ENCODE measurements around the gene GORASP1.
A peak's percentile ranks its signal among the peaks of the same experiment; 100 is the strongest.

GORASP1 gene

GRCh38 chr3:39052583-39052982, 54.8 kb downstream of the GORASP1 start:
- no peak for TF ChIP-seq CTCF (IDR thresholded peaks at IDR 0.05; ENCODE audit: low read depth, low read length)
- peak in 1 of 2 donors; percentile 2 for DNase-seq (ENCODE audit: low read depth in 2 of 2)
- H3K4me3 ChIP-seq (replicated peaks in 1 of 2; ENCODE audit: low read depth in 2 of 2, low read length in 2 of 2), result peak overlapping the region; percentile 77 to 94

GRCh38 chr3:39051649-39052561, 55.5 kb downstream of the GORASP1 start, which contains the start of the genes SCN11A and WDR48:
TSS of gene SCN11A (minus strand) at chr3:39051944. CDS start at chr3:38950362, 101,582 bp downstream.
TSS of gene WDR48 (plus strand) at chr3:39052016. CDS start at chr3:39052026, 10 bp downstream.
- peak within 1 kb of the TSS; percentile 77 to 94 for H3K4me3 ChIP-seq (replicated peaks in 1 of 2; ENCODE audit: low read depth in 2 of 2, low read length in 2 of 2)
- no peak for TF ChIP-seq CTCF (IDR thresholded peaks at IDR 0.05; ENCODE audit: low read depth, low read length)
- DNase-seq (ENCODE audit: low read depth in 2 of 2), result peak; percentile 92 to 93

GRCh38 chr3:39050029-39050428, 57.4 kb downstream of the GORASP1 start:
- H3K4me3 ChIP-seq (replicated peaks in 1 of 2; ENCODE audit: low read depth in 2 of 2, low read length in 2 of 2), result no peak overlapping the region
- DNase-seq (ENCODE audit: low read depth in 2 of 2), result no peak
- no peak for TF ChIP-seq CTCF (IDR thresholded peaks at IDR 0.05; ENCODE audit: low read depth, low read length)
